WTC11 (cell line): ENCODE data around the gene MTSS2. TPM values are rescaled to one million over a fixed set of nuclear protein-coding genes. Genes with fewer than 3 reads are reported as not detected.
A peak's percentile ranks its signal among the peaks of the same experiment; 100 is the strongest.

Experiments used
- ATAC-seq: fragments of 200-7000 bp; cut with Tn5 transposase; 2 replicates; pipeline ENCODE4 v1.10.0; 2021; ENCODE audit warnings: mild to moderate bottlenecking, moderate library complexity
- CTCF ChIA-PET: fragments of 300-600 bp; sonication (Branson Sonifier 250); formaldehyde crosslinking; loops from one replicate; lab custom pipeline; 2021; ENCODE audit warnings: antibody characterized with exemption; lab: Charles Lee
- POLR2A ChIA-PET: fragments of 350-600 bp; sonication (Branson Sonifier 250); formaldehyde crosslinking; loops from one replicate; lab custom pipeline; 2021; ENCODE audit warnings: antibody characterized with exemption; lab: Charles Lee
- DNase-seq: peaks from one replicate; pipeline ENCODE4 v3.0.0; 2021; ENCODE audit warnings: low spot score
- H3K27ac Mint-ChIP-seq: 2 replicates; pipeline ENCODE4 v1.8.0; 2021; ENCODE audit warnings: mixed read lengths
- H3K27me3 Mint-ChIP-seq: 2 replicates; pipeline ENCODE4 v1.8.0; 2021; ENCODE audit warnings: low read depth, mild to moderate bottlenecking, moderate library complexity, mixed read lengths
- H3K36me3 Mint-ChIP-seq: 2 replicates; pipeline ENCODE4 v1.8.0; 2021; ENCODE audit warnings: mixed read lengths
- H3K4me1 Mint-ChIP-seq: 2 replicates; pipeline ENCODE4 v1.8.0; 2022; ENCODE audit warnings: mixed read lengths
- H3K4me3 Mint-ChIP-seq: 2 replicates; pipeline ENCODE4 v1.8.0; 2021; ENCODE audit warnings: mild to moderate bottlenecking, moderate library complexity, mixed read lengths
- H3K9me3 Mint-ChIP-seq: 2 replicates; pipeline ENCODE4 v1.8.0; 2021; ENCODE audit warnings: mixed read lengths
- AFF4 ChIP-seq: sonication (generic); formaldehyde crosslinking; IDR thresholded peaks from 2 replicates; pipeline ENCODE4 v1.8.1; 2023; ENCODE audit warnings: mild to moderate bottlenecking, missing genetic modification reagents, borderline replicate concordance
- ATF3 ChIP-seq: sonication (generic); formaldehyde crosslinking; conservative IDR thresholded peaks from 2 replicates; pipeline ENCODE4 v1.8.1; 2022; ENCODE audit warnings: mild to moderate bottlenecking, missing genetic modification reagents
- CTCF ChIP-seq: fragments of 200-600 bp; IDR thresholded peaks from 2 replicates; pipeline ENCODE4 v1.8.0; 2022; ENCODE audit warnings: antibody characterized with exemption
- E2F5 ChIP-seq: sonication (generic); formaldehyde crosslinking; IDR thresholded peaks from 2 replicates; pipeline ENCODE4 v1.8.1; 2022; ENCODE audit warnings: mild to moderate bottlenecking, moderate library complexity, missing genetic modification reagents
- ESRRA ChIP-seq: sonication (generic); formaldehyde crosslinking; IDR thresholded peaks from 2 replicates; pipeline ENCODE4 v1.8.1; 2022; ENCODE audit warnings: mild to moderate bottlenecking, missing genetic modification reagents, borderline replicate concordance
- FOXK1 ChIP-seq: sonication (generic); formaldehyde crosslinking; IDR thresholded peaks from 2 replicates; pipeline ENCODE4 v1.8.0; 2022; ENCODE audit warnings: mild to moderate bottlenecking, moderate library complexity, missing genetic modification reagents
- FOXP1 ChIP-seq: sonication (generic); formaldehyde crosslinking; IDR thresholded peaks from 2 replicates; pipeline ENCODE4 v1.8.0; 2022; ENCODE audit warnings: missing genetic modification reagents, mild to moderate bottlenecking, moderate library complexity, borderline replicate concordance
- GRHL2 ChIP-seq: fragments of 250-450 bp; sonication (Bioruptor Pico); IDR thresholded peaks from 2 replicates; pipeline ENCODE4 v1.8.0; 2022; ENCODE audit warnings: mild to moderate bottlenecking, moderate library complexity; ENCODE audit not compliant: insufficient replicate concordance, severe bottlenecking
- GTF2I ChIP-seq: fragments of 250-450 bp; sonication (Bioruptor Pico); conservative IDR thresholded peaks from 2 replicates; pipeline ENCODE4 v1.4.0; 2021; ENCODE audit warnings: mild to moderate bottlenecking
- JUN ChIP-seq: sonication (generic); formaldehyde crosslinking; IDR thresholded peaks from 2 replicates; pipeline ENCODE4 v1.8.0; 2023; ENCODE audit warnings: mild to moderate bottlenecking, missing genetic modification reagents
- PREB ChIP-seq: sonication (generic); formaldehyde crosslinking; IDR thresholded peaks from 2 replicates; pipeline ENCODE4 v1.8.1; 2022; ENCODE audit warnings: mild to moderate bottlenecking, missing genetic modification reagents, moderate library complexity, borderline replicate concordance
- RORB ChIP-seq: fragments of 250-450 bp; sonication (Bioruptor Pico); IDR thresholded peaks from 2 replicates; pipeline ENCODE4 v1.9.0; 2021; ENCODE audit warnings: mild to moderate bottlenecking
- SMAD4 ChIP-seq: sonication (generic); formaldehyde crosslinking; IDR thresholded peaks from 2 replicates; pipeline ENCODE4 v1.8.0; 2022; ENCODE audit warnings: mild to moderate bottlenecking, missing genetic modification reagents
- ZMAT4 ChIP-seq: fragments of 250-450 bp; sonication (Bioruptor Pico); IDR thresholded peaks from 2 replicates; pipeline ENCODE4 v1.9.0; 2021; ENCODE audit warnings: mild to moderate bottlenecking
- ZNF416 ChIP-seq: fragments of 250-450 bp; sonication (Bioruptor Pico); IDR thresholded peaks from 2 replicates; pipeline ENCODE4 v1.9.0; 2021; ENCODE audit warnings: mild to moderate bottlenecking, inconsistent platforms
- ZNF532 ChIP-seq: fragments of 250-450 bp; sonication (Bioruptor Pico); IDR thresholded peaks from 2 replicates; pipeline ENCODE4 v1.9.0; 2021; ENCODE audit warnings: mild to moderate bottlenecking, borderline replicate concordance
- total RNA-seq: library from RNA; stranded (reverse); gene quantifications from 3 replicates; pipeline ENCODE4 v1.2.3, GENCODE V29; 2021

MTSS2 gene
- total RNA-seq, 1 experiment from 2014 or later = 28.3 TPM

- peaks cover 25% of the 10 kb centered on the region for H3K4me1 Mint-ChIP-seq
- no peak overlapping the region for H3K27ac Mint-ChIP-seq
- no peaks in the 10 kb centered on the region for H3K9me3 Mint-ChIP-seq
- DNase-seq = no peak
- no peak overlapping the region for H3K4me3 Mint-ChIP-seq
- H3K36me3 Mint-ChIP-seq = no peaks in the 10 kb centered on the region
- no peaks in the 10 kb centered on the region for H3K27me3 Mint-ChIP-seq
- POLR2A ChIA-PET = no interaction called here
- ATAC-seq = no peak
- TF ChIP-seq ATF3 (CRISPR knock-in tag) (no peak), FOXK1 (CRISPR knock-in tag) (no peak), AFF4 (no peak)
- TF ChIP-seq, all 79 proteins: peak for 0
- CTCF ChIA-PET = interaction anchor here (1.0 to 1.3 kb wide), 3 partner anchors 25 to 67 kb away, joined by 3 to 4 read pairs (median 4); no protein-coding TSS in a partner anchor
Observed at GRCh38 chr16:70704586-70704985, 18.7 kb upstream of the MTSS2 start.

- Mint-ChIP-seq H3K27me3 (no peaks in the 10 kb centered on the region), H3K36me3 (peaks cover 2% of the 10 kb centered on the region; the same call in 1 of the 2 replicates), H3K4me3 (no peak overlapping the region), H3K27ac (peak overlapping the region; percentile 45; the same call in 1 of the 2 replicates), H3K4me1 (peaks cover 24% of the 10 kb centered on the region)
- DNase-seq = no peak
- no peak for ATAC-seq
- CTCF ChIA-PET = interaction anchor here (0.7 to 2.4 kb wide), 13 partner anchors 9 to 67 kb away, joined by 3 to 18 read pairs (median 4); no protein-coding TSS in a partner anchor
- POLR2A ChIA-PET = no interaction called here
- TF ChIP-seq ZNF416 (CRISPR knock-in tag) (no peak), CTCF (no peak), RORB (CRISPR knock-in tag) (no peak), PREB (CRISPR knock-in tag) (no peak), JUN (CRISPR knock-in tag) (no peak), ESRRA (CRISPR knock-in tag) (no peak), FOXK1 (CRISPR knock-in tag) (no peak)
- TF ChIP-seq, all 79 proteins: peak for 0
- H3K9me3 Mint-ChIP-seq = no peaks in the 10 kb centered on the region
Observed at GRCh38 chr16:70703835-70704381, 18.1 kb upstream of the MTSS2 start.

GRCh38 chr16:70703041-70703834, 17.4 kb upstream of the MTSS2 start:
- ATAC-seq (peak; percentile 67), DNase-seq (peak; percentile 45)
- Mint-ChIP-seq H3K36me3 (peaks cover 2% of the 10 kb centered on the region; the same call in 1 of the 2 replicates), H3K27ac (peak overlapping the region; percentile 45; the same call in 1 of the 2 replicates), H3K4me3 (no peak overlapping the region), H3K4me1 (peaks cover 18% of the 10 kb centered on the region), H3K27me3 (no peaks in the 10 kb centered on the region), H3K9me3 (no peaks in the 10 kb centered on the region)
- CTCF ChIA-PET = interaction anchor here (0.7 to 2.4 kb wide), 13 partner anchors 8 to 75 kb away, joined by 3 to 18 read pairs (median 4); no protein-coding TSS in a partner anchor
- POLR2A ChIA-PET = no interaction called here
- TF ChIP-seq RORB (CRISPR knock-in tag) = no peak
- no peak for TF ChIP-seq FOXP1 (CRISPR knock-in tag)
- TF ChIP-seq E2F5 (CRISPR knock-in tag) = no peak
- no peak for TF ChIP-seq GTF2I (CRISPR knock-in tag)
- TF ChIP-seq ZNF532 = no peak
- no peak for TF ChIP-seq ZMAT4 (CRISPR knock-in tag)
- no peak for TF ChIP-seq GRHL2 (CRISPR knock-in tag)
- TF ChIP-seq SMAD4 (CRISPR knock-in tag) = no peak
